CD14-positive monocyte (primary cell): ENCODE measurements around the gene CCNL2. TPM values are rescaled to one million over a fixed set of nuclear protein-coding genes. Genes with fewer than 3 reads are reported as not detected.

ENCODE experiments used
- DNase-seq, 3 donors: peaks; one replicate each; pipeline ENCODE4 v3.0.0-alpha.2; 2011 to 2022
- H2AFZ ChIP-seq: 2 replicates; pipeline ENCODE4 v1.6.0; 2012; ENCODE audit warnings: mild to moderate bottlenecking, low read depth, low read length, inconsistent platforms; ENCODE audit not compliant: insufficient read depth, poor library complexity, severe bottlenecking
- H3K27ac ChIP-seq, 2 donors: 1 replicate in 1 of 2; 2 replicates in 1 of 2; pipeline ENCODE4 v1.5.1; 2012 to 2013; ENCODE audit warnings: low read length in 2 of 2, control low read depth in 1 of 2, inconsistent platforms in 1 of 2, low read depth in 1 of 2, mild to moderate bottlenecking in 1 of 2
- H3K27me3 ChIP-seq, 2 donors: one replicate each; pipeline versions ENCODE4 v1.6.0 to v1.6.1; 2011 to 2013; ENCODE audit warnings: low read length in 2 of 2; ENCODE audit not compliant: control insufficient read depth in 2 of 2, insufficient read depth in 2 of 2
- H3K36me3 ChIP-seq, 2 donors: replicated peaks in 1 of 2; 1 replicate in 1 of 2; 2 replicates in 1 of 2; pipeline versions ENCODE4 v1.5.1 to v1.6.1; 2012 to 2013; ENCODE audit warnings: low read length in 2 of 2, control low read depth in 1 of 2, inconsistent platforms in 1 of 2, mild to moderate bottlenecking in 1 of 2; ENCODE audit not compliant: insufficient read depth in 2 of 2, control insufficient read depth in 1 of 2
- H3K4me1 ChIP-seq, 2 donors: 1 replicate in 1 of 2; 2 replicates in 1 of 2; pipeline versions ENCODE4 v1.5.1 to v1.6.1; 2012 to 2013; ENCODE audit warnings: low read length in 2 of 2, control low read depth in 1 of 2, inconsistent platforms in 1 of 2, mild to moderate bottlenecking in 1 of 2, moderate library complexity in 1 of 2; ENCODE audit not compliant: insufficient read depth in 2 of 2, control insufficient read depth in 1 of 2
- H3K4me2 ChIP-seq: replicated peaks from 2 replicates; pipeline ENCODE3; 2012; ENCODE audit warnings: low read length, moderate library complexity, mild to moderate bottlenecking; ENCODE audit not compliant: poor library complexity, severe bottlenecking; ENCODE audit errors: extremely low read depth
- H3K4me3 ChIP-seq, 3 experiments: fragments of 200-600 bp in 1 of 3; sonication (generic) in 1 of 3; replicated peaks in 1 of 3; 1 replicate in 2 of 3; 2 replicates in 1 of 3; pipeline ENCODE4 v1.5.1; 2011 to 2013; ENCODE audit warnings: low read length in 3 of 3, mild to moderate bottlenecking in 3 of 3, control low read depth in 2 of 3, low read depth in 2 of 3, inconsistent platforms in 1 of 3, moderate library complexity in 1 of 3
- H3K79me2 ChIP-seq: 2 replicates; pipeline ENCODE4 v1.6.0; 2012; ENCODE audit warnings: mild to moderate bottlenecking, control low read depth, inconsistent platforms, low read length, moderate library complexity; ENCODE audit not compliant: insufficient read depth
- H3K9ac ChIP-seq: 2 replicates; pipeline ENCODE4 v1.6.0; 2017; ENCODE audit warnings: low read length, mild to moderate bottlenecking; ENCODE audit not compliant: insufficient read depth, poor library complexity, severe bottlenecking
- H3K9me3 ChIP-seq, 2 donors: replicated peaks in 1 of 2; 1 replicate in 1 of 2; 2 replicates in 1 of 2; pipeline versions ENCODE4 v1.5.1 to v1.6.1; 2012 to 2013; ENCODE audit warnings: low read length in 2 of 2, control low read depth in 1 of 2; ENCODE audit not compliant: control insufficient read depth in 1 of 2, insufficient read depth in 1 of 2
- H4K20me1 ChIP-seq: 2 replicates; pipeline ENCODE4 v1.6.0; 2012; ENCODE audit warnings: mild to moderate bottlenecking, low read length, control low read depth, moderate library complexity; ENCODE audit not compliant: insufficient read depth
- H3K27ac Mint-ChIP-seq, 7 donors: one replicate each; pipeline ENCODE4 v1.8.0; 2020; ENCODE audit warnings: mild to moderate bottlenecking in 7 of 7, mixed read lengths in 7 of 7, moderate library complexity in 6 of 7, inconsistent platforms in 2 of 7
- H3K27me3 Mint-ChIP-seq, 3 donors: one replicate each; pipeline ENCODE4 v1.8.0; 2021 to 2022; ENCODE audit warnings: low read depth in 3 of 3, mild to moderate bottlenecking in 3 of 3, mixed read lengths in 3 of 3, moderate library complexity in 3 of 3, inconsistent platforms in 1 of 3
- H3K36me3 Mint-ChIP-seq, 2 donors: one replicate each; pipeline ENCODE4 v1.8.0; 2020; ENCODE audit warnings: mixed read lengths in 2 of 2, inconsistent platforms in 1 of 2, mild to moderate bottlenecking in 1 of 2
- H3K4me1 Mint-ChIP-seq: one replicate; pipeline ENCODE4 v1.8.0; 2020; ENCODE audit warnings: mild to moderate bottlenecking, mixed read lengths
- H3K4me3 Mint-ChIP-seq, 2 donors: one replicate each; pipeline ENCODE4 v1.8.0; 2020; ENCODE audit warnings: mild to moderate bottlenecking in 2 of 2, mixed read lengths in 2 of 2, moderate library complexity in 1 of 2
- H3K9me3 Mint-ChIP-seq, 7 donors: one replicate each; pipeline ENCODE4 v1.8.0; 2020 to 2022; ENCODE audit warnings: mixed read lengths in 7 of 7, mild to moderate bottlenecking in 6 of 7, moderate library complexity in 6 of 7, inconsistent platforms in 2 of 7
- WGBS: methylation state at CpG from one replicate; pipeline ENCODE4 v1.1.5; 2013; ENCODE audit warnings: missing lambda C conversion rate; ENCODE audit not compliant: insufficient coverage; 5-methylcytosine and 5-hydroxymethylcytosine counted together
- intact Hi-C, 2 donors: fragments of 100-400 bp; cut with micrococcal nuclease; formaldehyde crosslinking; loops; one replicate each; pipeline versions ENCODE4 v1.15.0 to v1.15.1; 2023
- polyA plus RNA-seq, 3 donors: library from polyadenylated mRNA; depleted of rRNA in 1 of 3; unstranded in 2 of 3; stranded (reverse) in 1 of 3; fragments of 300-500 nt in 2 of 3; fragments of >200 nt in 1 of 3; fragmentation: Illumina TruSeq in 2 of 3; gene quantifications; 1 replicate in 2 of 3; 2 replicates in 1 of 3; pipeline ENCODE4 v1.2.3, GENCODE V29; 2012 to 2021
- TF ChIP-seq, protein P1 (sequence below): fragments of 200-600 bp; IDR thresholded peaks from one replicate; pipeline ENCODE4 v1.8.0; 2022; ENCODE audit warnings: antibody characterized with exemption, mild to moderate bottlenecking

CCNL2 gene
- polyA plus RNA-seq, 3 donors = 8.6 to 178 (median 10.4) TPM

- H3K9me3 Mint-ChIP-seq = peaks cover 0 to 4% (median 0%) of the 10 kb centered on the region in 7 donors
- Histone ChIP-seq H3K4me2 (no peak overlapping the region), H3K9me3 (no peaks in the 10 kb centered on the region), H3K4me3 (no peak overlapping the region), H3K27ac (no peak overlapping the region), H3K79me2 (no peaks in the 10 kb centered on the region), H3K9ac (no peak overlapping the region), H2AFZ (no peak overlapping the region), H3K27me3 (peaks cover 2 to 18% of the 10 kb centered on the region in 2 donors), H3K36me3 (no peaks in the 10 kb centered on the region), H4K20me1 (no peaks in the 10 kb centered on the region), H3K4me1 (no peaks in the 10 kb centered on the region)
- no peak overlapping the region for H3K4me3 Mint-ChIP-seq
- H3K27ac Mint-ChIP-seq = no peak overlapping the region
- 15% methylated on average over 111 of the region's 112 CpGs for WGBS
- DNase-seq = no peak
- TF ChIP-seq, protein P1, sequence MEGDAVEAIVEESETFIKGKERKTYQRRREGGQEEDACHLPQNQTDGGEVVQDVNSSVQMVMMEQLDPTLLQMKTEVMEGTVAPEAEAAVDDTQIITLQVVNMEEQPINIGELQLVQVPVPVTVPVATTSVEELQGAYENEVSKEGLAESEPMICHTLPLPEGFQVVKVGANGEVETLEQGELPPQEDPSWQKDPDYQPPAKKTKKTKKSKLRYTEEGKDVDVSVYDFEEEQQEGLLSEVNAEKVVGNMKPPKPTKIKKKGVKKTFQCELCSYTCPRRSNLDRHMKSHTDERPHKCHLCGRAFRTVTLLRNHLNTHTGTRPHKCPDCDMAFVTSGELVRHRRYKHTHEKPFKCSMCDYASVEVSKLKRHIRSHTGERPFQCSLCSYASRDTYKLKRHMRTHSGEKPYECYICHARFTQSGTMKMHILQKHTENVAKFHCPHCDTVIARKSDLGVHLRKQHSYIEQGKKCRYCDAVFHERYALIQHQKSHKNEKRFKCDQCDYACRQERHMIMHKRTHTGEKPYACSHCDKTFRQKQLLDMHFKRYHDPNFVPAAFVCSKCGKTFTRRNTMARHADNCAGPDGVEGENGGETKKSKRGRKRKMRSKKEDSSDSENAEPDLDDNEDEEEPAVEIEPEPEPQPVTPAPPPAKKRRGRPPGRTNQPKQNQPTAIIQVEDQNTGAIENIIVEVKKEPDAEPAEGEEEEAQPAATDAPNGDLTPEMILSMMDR = no peak
- peaks cover 16 to 44% (median 25%) of the 10 kb centered on the region in 3 donors for H3K27me3 Mint-ChIP-seq
- H3K4me1 Mint-ChIP-seq = no peaks in the 10 kb centered on the region
- no peaks in the 10 kb centered on the region for H3K36me3 Mint-ChIP-seq
- intact Hi-C loops = no loop called here
Observed at GRCh38 chr1:1419813-1420653, 20.9 kb upstream of the CCNL2 start.

DNA sequence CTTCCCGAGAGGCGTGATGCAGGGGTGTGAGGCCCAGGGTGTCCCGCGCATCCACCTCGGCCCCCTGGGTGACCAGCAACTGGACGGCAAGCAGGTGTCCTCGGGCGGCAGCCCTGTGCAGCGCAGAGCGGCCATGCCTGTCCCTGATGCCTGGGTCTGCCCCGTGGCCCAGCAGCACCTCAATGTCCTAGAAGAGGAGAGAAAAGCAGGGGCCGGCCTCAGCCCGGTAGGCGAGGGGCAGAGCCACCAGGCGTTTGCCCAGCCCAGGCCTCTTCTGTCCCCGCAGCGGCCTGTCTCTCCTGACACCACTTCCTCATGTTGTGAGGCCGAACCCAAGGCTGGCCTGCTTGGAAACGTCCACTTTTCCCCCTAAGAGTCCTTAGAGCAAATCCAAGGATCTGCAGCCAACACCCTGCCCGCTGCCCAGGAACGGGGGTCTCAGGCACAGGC, 20.3 kb upstream of the CCNL2 start:
- no peak overlapping the region for H2AFZ ChIP-seq
- Mint-ChIP-seq H3K27ac (no peak overlapping the region), H3K9me3 (peaks cover 0 to 4% (median 0%) of the 10 kb centered on the region in 7 donors), H3K36me3 (no peaks in the 10 kb centered on the region), H3K27me3 (peaks cover 16 to 38% (median 24%) of the 10 kb centered on the region in 3 donors), H3K4me3 (peak overlapping the region in 1 of 2 donors; percentile 42), H3K4me1 (no peaks in the 10 kb centered on the region)
- no peaks in the 10 kb centered on the region for H3K36me3 ChIP-seq
- DNase-seq = no peak
- no peaks in the 10 kb centered on the region for H4K20me1 ChIP-seq
- intact Hi-C loops = no loop called here
- H3K79me2 ChIP-seq = no peaks in the 10 kb centered on the region
- no peaks in the 10 kb centered on the region for H3K4me1 ChIP-seq
- no peak overlapping the region for H3K27ac ChIP-seq
- H3K9me3 ChIP-seq = no peaks in the 10 kb centered on the region
- TF ChIP-seq, protein P1 = no peak
- 95% methylated on average over 19 of the region's 21 CpGs for WGBS
- H3K27me3 ChIP-seq = peaks cover 2 to 18% of the 10 kb centered on the region in 2 donors
- no peak overlapping the region for H3K9ac ChIP-seq
- H3K4me3 ChIP-seq = no peak overlapping the region
- H3K4me2 ChIP-seq = no peak overlapping the region
